Loucy (cell line): Measurements from ENCODE around the gene AKR7A2.
"Not testable (repeated sequence)": the region's sequence is repeated elsewhere in the genome, so short reads cannot be mapped to it uniquely, and the experiment has no call there.

Experiments used
- H2AFZ ChIP-seq: fragments of 200-600 bp; sonication (generic); 2 replicates; pipeline ENCODE4 v1.6.0; 2016; ENCODE audit warnings: antibody characterized with exemption, mild to moderate bottlenecking, low read length, moderate library complexity
- H3F3A ChIP-seq: fragments of 200-600 bp; 2 replicates; pipeline ENCODE4 v1.6.0; 2016; ENCODE audit warnings: antibody characterized with exemption, low read depth, mild to moderate bottlenecking
- H3K27me3 ChIP-seq: fragments of 200-600 bp; sonication (generic); 2 replicates; pipeline ENCODE4 v1.6.1; 2014; ENCODE audit warnings: low read length, mild to moderate bottlenecking; ENCODE audit not compliant: insufficient read depth, poor library complexity, severe bottlenecking
- H3K36me3 ChIP-seq: fragments of 200-600 bp; sonication (generic); 2 replicates; pipeline ENCODE4 v1.6.1; 2016; ENCODE audit warnings: low read length; ENCODE audit not compliant: insufficient read depth
- H3K4me1 ChIP-seq: fragments of 200-600 bp; sonication (generic); 2 replicates; pipeline ENCODE4 v1.5.1; 2014; ENCODE audit warnings: low read length, mild to moderate bottlenecking; ENCODE audit not compliant: insufficient read depth, poor library complexity, severe bottlenecking
- H3K4me2 ChIP-seq: fragments of 200-600 bp; sonication (generic); 2 replicates; pipeline ENCODE4 v1.6.0; 2014; ENCODE audit warnings: antibody characterized with exemption, low read length, low read depth, mild to moderate bottlenecking; ENCODE audit not compliant: poor library complexity, severe bottlenecking
- H3K4me3 ChIP-seq: fragments of 200-600 bp; sonication (generic); 2 replicates; pipeline ENCODE4 v1.5.1; 2014; ENCODE audit warnings: low read length, mild to moderate bottlenecking, mixed read lengths; ENCODE audit not compliant: poor library complexity, severe bottlenecking
- H3K79me2 ChIP-seq: fragments of 200-600 bp; sonication (generic); 2 replicates; pipeline ENCODE4 v1.6.1; 2014; ENCODE audit warnings: low read length; ENCODE audit not compliant: insufficient read depth
- H3K9ac ChIP-seq: fragments of 200-600 bp; sonication (generic); 2 replicates; pipeline ENCODE4 v1.6.0; 2014; ENCODE audit warnings: mild to moderate bottlenecking, low read depth, low read length, moderate library complexity; ENCODE audit not compliant: poor library complexity, severe bottlenecking
- H3K9me2 ChIP-seq: fragments of 200-600 bp; sonication (generic); replicated peaks from 2 replicates; pipeline ENCODE4 v1.6.1; 2016; ENCODE audit warnings: low read depth, low read length, mixed read lengths
- H3K9me3 ChIP-seq: fragments of 200-600 bp; sonication (generic); 2 replicates; pipeline ENCODE4 v1.6.1; 2014; ENCODE audit warnings: mild to moderate bottlenecking, antibody characterized with exemption, low read length, low read depth; ENCODE audit not compliant: insufficient read depth
- H4K20me1 ChIP-seq: fragments of 200-600 bp; sonication (generic); 2 replicates; pipeline ENCODE4 v1.6.0; 2014; ENCODE audit warnings: antibody characterized with exemption, low read length, mild to moderate bottlenecking; ENCODE audit not compliant: insufficient read depth, poor library complexity, severe bottlenecking
- EZH2phosphoT487 ChIP-seq: fragments of 200-600 bp; IDR thresholded peaks from 2 replicates; pipeline ENCODE4 v1.6.1; 2018; ENCODE audit warnings: antibody characterized with exemption, mild to moderate bottlenecking, moderate library complexity, borderline replicate concordance
- TF ChIP-seq, protein P1 (sequence below): fragments of 200-600 bp; sonication (generic); conservative IDR thresholded peaks from 2 replicates; pipeline ENCODE4 v1.5.1; 2014; ENCODE audit warnings: mild to moderate bottlenecking, antibody characterized with exemption, low read length

Gene AKR7A2

DNA sequence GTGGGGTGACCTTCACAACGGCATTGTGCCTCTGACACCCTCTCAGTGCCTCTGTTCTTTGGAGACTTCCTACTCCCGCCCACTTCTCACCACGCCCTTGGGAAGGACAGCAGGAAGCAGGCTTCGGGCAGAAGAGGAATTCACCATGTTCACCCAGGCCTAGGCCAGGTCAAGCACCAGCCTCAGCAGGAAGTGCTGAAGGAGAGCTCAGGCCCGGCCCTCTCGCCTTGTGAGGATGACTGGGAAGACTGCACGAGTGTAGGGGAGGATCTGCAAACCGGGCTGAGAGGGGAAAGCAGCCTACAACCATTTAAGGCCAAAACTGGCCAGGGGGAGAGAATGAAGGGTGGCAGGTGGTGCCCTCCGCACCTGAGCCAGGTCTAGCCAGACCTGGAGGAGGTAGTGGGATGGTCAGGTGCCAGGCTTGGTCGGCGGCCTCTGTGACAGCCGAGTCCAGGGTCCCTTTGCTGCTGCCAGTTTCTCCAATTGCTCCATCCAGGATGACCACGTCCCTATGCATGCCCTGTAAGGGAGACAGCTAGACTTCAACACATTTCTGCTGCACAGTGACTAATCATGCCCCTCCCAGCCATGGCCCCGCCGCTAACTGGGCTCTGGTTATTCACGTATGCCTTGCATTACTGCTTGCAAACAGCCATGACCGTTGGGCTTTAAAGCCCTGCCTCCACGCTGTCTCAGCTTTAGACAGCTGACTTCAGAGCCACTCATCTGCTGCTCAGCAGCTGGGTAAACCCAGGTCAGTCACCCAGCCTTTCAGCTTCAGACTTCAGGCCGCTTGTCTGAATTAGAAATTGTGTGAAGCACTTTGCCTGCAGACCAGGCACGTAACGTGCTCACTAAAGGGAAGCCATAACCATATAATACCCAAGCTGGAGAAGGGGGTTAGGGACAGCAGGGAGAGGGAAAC, 51.5 kb downstream of the AKR7A2 start:
- Histone ChIP-seq H3K79me2 (0 out of 2 replicates have a peak, but pooled peaks cover 1% of the 10 kb centered on the region), H3K9me2 (no peaks in the 10 kb centered on the region), H3K9me3 (no peaks in the 10 kb centered on the region), H3K4me3 (no peak overlapping the region), H2AFZ (no peak overlapping the region), H3K9ac (no peak overlapping the region), H3K4me1 (no peaks in the 10 kb centered on the region), H3K4me2 (no peak overlapping the region), H3K27me3 (no peaks in the 10 kb centered on the region), H3K36me3 (peaks cover 46% of the 10 kb centered on the region; the same call in 1 of the 2 replicates), H4K20me1 (no peaks in the 10 kb centered on the region), H3F3A (no peaks in the 10 kb centered on the region)
- TF ChIP-seq, protein P1, sequence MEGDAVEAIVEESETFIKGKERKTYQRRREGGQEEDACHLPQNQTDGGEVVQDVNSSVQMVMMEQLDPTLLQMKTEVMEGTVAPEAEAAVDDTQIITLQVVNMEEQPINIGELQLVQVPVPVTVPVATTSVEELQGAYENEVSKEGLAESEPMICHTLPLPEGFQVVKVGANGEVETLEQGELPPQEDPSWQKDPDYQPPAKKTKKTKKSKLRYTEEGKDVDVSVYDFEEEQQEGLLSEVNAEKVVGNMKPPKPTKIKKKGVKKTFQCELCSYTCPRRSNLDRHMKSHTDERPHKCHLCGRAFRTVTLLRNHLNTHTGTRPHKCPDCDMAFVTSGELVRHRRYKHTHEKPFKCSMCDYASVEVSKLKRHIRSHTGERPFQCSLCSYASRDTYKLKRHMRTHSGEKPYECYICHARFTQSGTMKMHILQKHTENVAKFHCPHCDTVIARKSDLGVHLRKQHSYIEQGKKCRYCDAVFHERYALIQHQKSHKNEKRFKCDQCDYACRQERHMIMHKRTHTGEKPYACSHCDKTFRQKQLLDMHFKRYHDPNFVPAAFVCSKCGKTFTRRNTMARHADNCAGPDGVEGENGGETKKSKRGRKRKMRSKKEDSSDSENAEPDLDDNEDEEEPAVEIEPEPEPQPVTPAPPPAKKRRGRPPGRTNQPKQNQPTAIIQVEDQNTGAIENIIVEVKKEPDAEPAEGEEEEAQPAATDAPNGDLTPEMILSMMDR: no peak
- TF ChIP-seq EZH2phosphoT487: no peak

DNA sequence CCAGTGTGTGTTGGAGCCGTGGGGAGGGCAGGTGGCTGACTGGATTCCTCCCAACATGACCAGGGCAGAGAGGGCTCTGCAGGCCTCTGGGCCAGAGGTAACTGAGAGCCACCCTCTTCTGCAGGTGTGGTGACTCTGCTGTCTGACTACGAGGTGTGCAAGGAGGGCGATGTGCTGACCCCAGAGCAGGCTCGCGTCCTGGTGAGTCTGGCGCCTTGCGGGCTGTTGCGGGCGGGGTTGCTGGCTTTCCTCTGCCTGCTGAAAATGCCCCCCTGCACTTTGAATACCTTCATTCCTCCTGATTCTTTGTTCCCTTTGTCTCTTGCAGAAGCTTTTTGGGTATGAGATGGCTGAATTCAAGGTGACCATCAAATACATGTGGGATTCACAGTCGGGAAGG, 53.6 kb downstream of the AKR7A2 start:
- peaks cover 3% of the 10 kb centered on the region for H4K20me1 ChIP-seq
- TF ChIP-seq, protein P1: no peak
- TF ChIP-seq EZH2phosphoT487: no peak
- no peaks in the 10 kb centered on the region for H3F3A ChIP-seq
- peaks cover 46% of the 10 kb centered on the region; the same call in 1 of the 2 replicates for H3K36me3 ChIP-seq
- H3K4me1 ChIP-seq: peaks cover 9% of the 10 kb centered on the region
- no peak overlapping the region for H2AFZ ChIP-seq
- no peak overlapping the region for H3K4me2 ChIP-seq
- no peaks in the 10 kb centered on the region for H3K9me2 ChIP-seq
- H3K9me3 ChIP-seq: no peaks in the 10 kb centered on the region
- H3K27me3 ChIP-seq: no peaks in the 10 kb centered on the region
- H3K4me3 ChIP-seq: no peak overlapping the region
- H3K9ac ChIP-seq: no peak overlapping the region
- peaks cover 21% of the 10 kb centered on the region for H3K79me2 ChIP-seq

DNA sequence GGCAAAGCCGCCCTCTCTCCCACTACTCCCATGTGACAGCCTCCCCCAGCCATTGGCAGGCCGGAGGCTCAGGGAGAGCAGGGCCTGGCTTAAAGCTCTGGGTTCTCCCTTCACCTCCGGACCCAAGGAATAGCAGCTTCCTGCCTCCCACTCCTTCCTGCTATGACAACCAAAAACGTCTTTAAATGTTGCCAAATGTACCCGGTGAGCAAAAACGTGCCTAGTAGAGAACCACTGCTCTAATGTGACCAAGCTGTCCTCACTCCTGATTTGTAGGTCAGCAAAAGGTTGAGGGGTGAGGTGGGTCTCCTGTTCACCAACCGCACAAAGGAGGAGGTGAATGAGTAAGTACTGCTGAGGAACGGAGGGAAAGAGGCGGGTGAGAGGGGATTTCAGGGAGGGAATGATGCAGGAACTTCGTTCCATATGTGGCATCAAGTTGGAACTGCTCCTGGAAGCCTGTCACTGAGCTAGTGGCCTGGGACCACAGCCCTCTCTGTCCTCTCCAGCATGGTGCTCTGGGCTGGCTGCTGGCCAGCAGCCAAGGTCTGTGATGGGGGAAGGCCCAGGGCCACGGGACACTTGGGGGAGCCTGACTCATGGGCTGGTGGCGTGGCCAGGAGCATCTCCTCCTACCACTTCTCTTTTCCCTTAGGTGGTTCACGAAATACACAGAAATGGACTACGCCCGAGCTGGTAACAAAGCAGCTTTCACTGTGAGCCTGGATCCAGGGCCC, 54.6 kb downstream of the AKR7A2 start:
- H3K36me3 ChIP-seq: peaks cover 46% of the 10 kb centered on the region; the same call in 1 of the 2 replicates
- no peak overlapping the region for H3K4me2 ChIP-seq
- H3K27me3 ChIP-seq: no peaks in the 10 kb centered on the region
- H3K4me3 ChIP-seq: no peak overlapping the region
- no peaks in the 10 kb centered on the region for H3K9me2 ChIP-seq
- TF ChIP-seq EZH2phosphoT487: no peak
- TF ChIP-seq, protein P1: no peak
- no peak overlapping the region for H3K9ac ChIP-seq
- no peaks in the 10 kb centered on the region for H3F3A ChIP-seq
- H3K4me1 ChIP-seq: peaks cover 17% of the 10 kb centered on the region
- no peak overlapping the region for H2AFZ ChIP-seq
- H3K79me2 ChIP-seq: peaks cover 31% of the 10 kb centered on the region
- no peaks in the 10 kb centered on the region for H3K9me3 ChIP-seq
- H4K20me1 ChIP-seq: peaks cover 6% of the 10 kb centered on the region

DNA sequence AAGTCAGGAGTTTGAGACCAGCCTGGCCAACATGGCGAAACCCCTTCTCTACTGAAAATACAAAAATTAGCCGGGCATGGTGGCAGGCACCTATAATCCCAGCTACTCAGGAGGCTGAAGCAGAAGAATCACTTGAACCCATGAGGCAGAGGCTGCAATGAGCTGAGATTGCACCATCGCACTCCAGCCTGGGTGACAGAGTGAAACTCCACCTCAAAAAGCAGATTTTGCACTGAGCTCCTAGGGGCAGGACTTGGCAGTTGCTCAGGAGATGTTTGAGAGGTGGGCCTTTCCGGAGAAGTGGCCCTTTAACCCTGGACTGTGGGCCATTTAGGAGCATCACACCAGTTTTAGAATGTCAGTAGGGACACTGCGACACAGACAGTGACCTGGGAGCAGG, 55.6 kb downstream of the AKR7A2 start:
- H3K9me3 ChIP-seq, H3K4me3 ChIP-seq, H3K27me3 ChIP-seq, H3K9ac ChIP-seq, H2AFZ ChIP-seq, H3K4me2 ChIP-seq, H3F3A ChIP-seq, H3K9me2 ChIP-seq: not testable (repeated sequence)
- peaks cover 12% of the 10 kb centered on the region for H4K20me1 ChIP-seq
- H3K36me3 ChIP-seq: peaks cover 46% of the 10 kb centered on the region; the same call in 1 of the 2 replicates
- H3K4me1 ChIP-seq: peaks cover 17% of the 10 kb centered on the region
- peaks cover 39% of the 10 kb centered on the region for H3K79me2 ChIP-seq
